ENCODE data around the gene BAD.

BAD gene

GRCh38 chr11:64222651-64223000 is 61.8 kb downstream of the BAD start:
- Mint-ChIP-seq H3K4me3 (no peak overlapping the region), H3K36me3 (no peaks in the 10 kb centered on the region), H3K4me1 (ENCODE audit: low read depth) (peaks cover 9% of the 10 kb centered on the region), H3K27me3 (no peaks in the 10 kb centered on the region), H3K9me3 (ENCODE audit: low read depth) (no peaks in the 10 kb centered on the region), H3K27ac (no peak overlapping the region)

- Mint-ChIP-seq H3K4me1 (ENCODE audit: low read depth) (peaks cover 6% of the 10 kb centered on the region), H3K36me3 (no peaks in the 10 kb centered on the region), H3K27ac (no peak overlapping the region), H3K9me3 (ENCODE audit: low read depth) (no peaks in the 10 kb centered on the region), H3K4me3 (no peak overlapping the region), H3K27me3 (no peaks in the 10 kb centered on the region)
Measured at GRCh38 chr11:64220798-64221197, 63.7 kb downstream of the BAD start.

GRCh38 chr11:64220271-64220670 is 64.2 kb downstream of the BAD start:
- H3K27me3 Mint-ChIP-seq: no peaks in the 10 kb centered on the region
- H3K36me3 Mint-ChIP-seq: no peaks in the 10 kb centered on the region
- H3K4me1 Mint-ChIP-seq (ENCODE audit: low read depth): peaks cover 7% of the 10 kb centered on the region
- H3K4me3 Mint-ChIP-seq: no peak overlapping the region
- no peak overlapping the region for H3K27ac Mint-ChIP-seq
- H3K9me3 Mint-ChIP-seq (ENCODE audit: low read depth): no peaks in the 10 kb centered on the region
